Measurements from ENCODE around the gene NOTCH3.
A peak's percentile ranks its signal among the peaks of the same experiment; 100 is the strongest.

The NOTCH3 gene

DNA sequence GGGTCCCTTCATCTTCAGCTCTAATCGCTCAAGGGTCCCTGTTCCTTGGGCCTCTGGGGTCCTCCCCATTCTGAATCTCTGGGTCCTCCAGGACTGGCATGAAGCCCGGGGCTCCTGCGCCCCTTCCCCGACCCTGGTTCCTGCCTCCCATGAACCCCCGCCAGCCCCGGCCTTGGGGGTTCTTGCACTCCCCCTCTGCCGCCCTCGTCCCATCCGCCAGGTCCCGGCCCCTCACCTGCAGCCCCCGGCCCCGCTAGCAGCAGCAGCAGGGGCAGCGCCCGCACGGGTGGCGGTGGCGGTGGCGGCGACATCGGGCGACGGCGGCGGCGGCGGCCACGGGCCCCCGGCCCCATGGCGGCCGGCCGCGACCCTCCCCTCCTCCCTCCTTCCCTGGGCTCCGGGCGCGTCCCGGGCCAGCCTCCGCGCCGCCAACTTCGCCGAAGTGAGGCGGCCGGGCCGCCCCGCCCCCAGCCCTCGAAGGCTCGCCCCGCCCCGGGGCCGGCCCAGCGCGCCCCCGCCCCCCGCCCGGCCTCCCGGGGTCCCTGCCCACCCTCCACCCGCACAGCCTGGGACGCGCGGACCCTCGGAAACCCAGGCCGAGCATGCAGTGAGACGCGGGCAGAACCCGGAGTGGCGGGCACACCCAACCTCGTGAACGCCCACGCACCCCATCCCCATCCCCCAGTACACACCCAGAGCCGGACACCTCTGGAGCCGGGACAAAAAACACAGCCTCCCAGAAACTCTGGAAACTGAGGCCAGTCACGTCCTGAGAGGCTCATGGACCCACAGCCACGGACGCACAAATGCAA lies at the start of gene NOTCH3:
NOTCH3 (minus strand) TSS at position 443 of the 812 bp plus-strand sequence; CDS start at position 353, 90 bp downstream.
- TF ChIP-seq, protein P1, sequence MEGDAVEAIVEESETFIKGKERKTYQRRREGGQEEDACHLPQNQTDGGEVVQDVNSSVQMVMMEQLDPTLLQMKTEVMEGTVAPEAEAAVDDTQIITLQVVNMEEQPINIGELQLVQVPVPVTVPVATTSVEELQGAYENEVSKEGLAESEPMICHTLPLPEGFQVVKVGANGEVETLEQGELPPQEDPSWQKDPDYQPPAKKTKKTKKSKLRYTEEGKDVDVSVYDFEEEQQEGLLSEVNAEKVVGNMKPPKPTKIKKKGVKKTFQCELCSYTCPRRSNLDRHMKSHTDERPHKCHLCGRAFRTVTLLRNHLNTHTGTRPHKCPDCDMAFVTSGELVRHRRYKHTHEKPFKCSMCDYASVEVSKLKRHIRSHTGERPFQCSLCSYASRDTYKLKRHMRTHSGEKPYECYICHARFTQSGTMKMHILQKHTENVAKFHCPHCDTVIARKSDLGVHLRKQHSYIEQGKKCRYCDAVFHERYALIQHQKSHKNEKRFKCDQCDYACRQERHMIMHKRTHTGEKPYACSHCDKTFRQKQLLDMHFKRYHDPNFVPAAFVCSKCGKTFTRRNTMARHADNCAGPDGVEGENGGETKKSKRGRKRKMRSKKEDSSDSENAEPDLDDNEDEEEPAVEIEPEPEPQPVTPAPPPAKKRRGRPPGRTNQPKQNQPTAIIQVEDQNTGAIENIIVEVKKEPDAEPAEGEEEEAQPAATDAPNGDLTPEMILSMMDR (conservative IDR thresholded peaks at IDR 0.05), result no peak
- H3K27ac ChIP-seq, result peak within 1 kb of the TSS; percentile 72

DNA sequence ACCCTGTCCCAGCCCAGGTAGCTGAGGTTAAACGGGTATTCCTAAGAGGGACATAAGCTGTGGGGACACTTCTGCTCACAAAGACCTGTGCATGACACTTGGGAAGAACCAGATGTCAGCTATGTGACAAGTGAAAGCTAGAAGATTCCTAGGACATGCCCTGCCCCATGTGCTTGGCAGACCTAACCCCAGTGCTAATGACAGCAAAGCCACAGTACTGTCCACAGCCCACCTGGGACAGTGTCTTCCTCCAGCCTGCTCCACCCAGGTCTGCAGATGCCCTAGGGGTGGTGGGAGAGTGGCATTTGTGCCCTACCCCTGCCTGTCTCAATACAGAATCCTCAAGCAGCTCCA lies 49.8 kb upstream of the NOTCH3 start:
- TF ChIP-seq, protein P1 (conservative IDR thresholded peaks at IDR 0.05), result no peak
- H3K27ac ChIP-seq, result no peak overlapping the region

DNA sequence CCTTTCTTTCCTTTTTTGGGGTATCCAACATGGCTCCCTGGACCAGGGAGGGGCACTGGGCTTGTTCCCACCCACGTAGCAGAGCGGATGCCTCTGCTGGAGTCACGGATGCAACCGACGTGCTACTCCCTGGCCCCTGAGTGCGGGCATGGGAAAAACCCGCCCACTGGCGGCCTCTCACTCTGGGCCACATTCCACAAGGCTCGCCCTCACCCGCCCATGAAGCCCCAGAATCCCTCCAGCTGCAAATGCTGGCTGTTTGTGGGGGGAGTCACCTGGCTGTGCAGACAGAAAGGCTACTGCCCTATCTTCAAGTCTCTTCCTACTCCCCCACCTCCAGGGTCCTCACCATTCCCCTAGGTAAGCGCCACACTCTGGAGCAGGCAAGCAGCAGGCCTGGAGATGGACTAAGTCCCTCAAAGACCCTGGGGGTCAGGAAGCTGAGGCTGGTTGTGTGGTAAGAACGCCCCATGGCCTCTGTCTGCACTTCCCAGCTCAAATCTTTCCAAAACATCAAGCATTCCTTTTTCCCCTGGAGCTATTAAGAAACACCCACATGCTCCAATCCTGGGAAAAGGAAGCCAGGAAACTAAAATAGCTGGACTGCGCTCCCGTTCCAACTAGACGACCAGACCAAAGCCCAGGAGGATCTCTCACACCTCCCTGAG lies 49.3 kb upstream of the NOTCH3 start:
- TF ChIP-seq, protein P1 (conservative IDR thresholded peaks at IDR 0.05), result no peak
- H3K27ac ChIP-seq, result peak overlapping the region; percentile 19; the same call in 1 of the 2 replicates

DNA sequence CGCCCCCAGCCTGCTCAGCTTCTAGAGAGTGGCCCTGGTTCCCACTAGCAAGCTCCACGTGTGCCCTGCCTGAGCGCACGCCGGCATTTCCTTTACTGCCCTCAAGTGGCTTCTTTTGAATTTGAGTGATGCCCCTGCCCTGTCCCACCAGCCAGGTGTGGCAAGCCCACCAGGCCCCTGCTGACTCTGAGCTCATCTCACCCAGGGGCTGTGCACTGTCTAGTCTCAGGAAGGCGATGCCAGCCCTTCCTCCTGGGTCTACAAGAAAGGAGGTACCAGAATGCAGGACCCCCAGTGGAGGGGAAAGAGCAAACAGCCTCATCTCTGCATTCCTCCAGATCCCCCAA lies 48.7 kb upstream of the NOTCH3 start:
- TF ChIP-seq, protein P1 (conservative IDR thresholded peaks at IDR 0.05), result 0 out of 2 replicates have a peak, but pooled peaks have one; percentile 13
- peak overlapping the region; percentile 19 for H3K27ac ChIP-seq

DNA sequence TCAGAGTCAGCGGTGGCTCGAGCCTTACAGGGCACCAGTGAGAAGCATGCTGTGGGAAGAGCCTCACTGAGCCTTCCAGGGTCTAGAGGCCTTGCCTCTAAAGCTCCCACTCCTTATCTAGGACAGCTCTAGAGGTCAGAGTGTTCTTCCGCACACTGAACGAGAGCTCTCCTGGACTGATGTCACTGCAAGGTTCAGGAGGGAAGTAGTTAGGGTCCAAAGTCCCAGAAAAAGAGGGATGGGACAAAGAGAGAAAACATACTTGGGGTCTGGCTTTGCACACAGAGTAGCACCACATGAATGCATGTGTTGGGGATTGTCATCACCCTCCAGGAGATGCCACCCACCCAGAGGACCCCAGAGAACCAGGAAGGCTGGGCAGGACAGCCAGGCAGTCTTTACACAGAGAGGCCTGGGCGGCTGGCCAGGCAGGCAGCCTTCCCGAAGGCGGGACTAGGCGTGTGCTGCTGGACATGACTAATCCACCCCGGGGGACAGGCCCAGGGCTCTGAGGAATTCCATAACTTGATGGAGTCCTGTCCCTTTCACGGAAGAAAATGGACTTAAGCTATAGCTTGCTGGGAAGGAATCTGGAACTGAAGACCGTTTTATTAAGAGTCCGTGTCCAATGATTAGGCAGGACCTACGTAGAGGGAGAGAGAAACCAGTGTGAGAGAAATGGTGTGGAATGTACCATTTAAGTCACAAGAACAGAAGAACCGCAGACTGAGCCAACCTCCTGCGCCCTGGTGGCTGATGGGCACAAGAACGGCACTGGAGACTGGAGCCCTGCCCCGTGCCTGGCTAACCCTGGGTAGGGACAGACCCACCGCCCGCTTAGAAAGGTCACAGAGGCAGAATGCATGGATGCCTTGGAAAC lies 48.1 kb upstream of the NOTCH3 start:
- H3K27ac ChIP-seq, result peak overlapping the region; percentile 19
- TF ChIP-seq, protein P1 (conservative IDR thresholded peaks at IDR 0.05), result no peak

DNA sequence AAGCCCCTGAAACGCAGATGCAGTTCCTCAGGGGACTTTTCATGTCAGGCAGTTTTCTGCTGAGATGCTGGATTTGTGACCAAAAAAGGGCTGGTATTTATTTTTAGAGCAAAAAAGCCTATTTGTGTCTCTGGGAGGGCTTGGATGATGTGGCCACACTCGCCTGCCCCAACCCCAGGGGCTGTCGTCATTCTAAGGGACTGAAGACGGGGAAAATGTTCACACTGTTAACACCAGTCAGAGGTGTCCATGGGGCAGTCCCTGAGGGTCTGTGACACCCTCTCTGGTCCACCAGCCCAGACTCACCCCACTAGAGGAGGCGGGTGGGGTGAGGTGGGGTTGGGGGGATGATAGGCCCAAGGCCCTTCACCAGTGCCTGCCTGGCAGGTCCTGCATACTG lies 47.3 kb upstream of the NOTCH3 start:
- TF ChIP-seq, protein P1 (conservative IDR thresholded peaks at IDR 0.05), result no peak
- H3K27ac ChIP-seq, result peak overlapping the region; percentile 19
